H7 (cell line): ENCODE results near the gene USP7. TPM values are rescaled to one million over a fixed set of nuclear protein-coding genes. Genes with fewer than 3 reads are reported as not detected.
"Not testable (repeated sequence)": the region's sequence is repeated elsewhere in the genome, so short reads cannot be mapped to it uniquely, and the experiment has no call there.

Source experiments
- DNase-seq: peaks from one replicate; pipeline ENCODE4 v3.0.0; 2012
- H3K27me3 ChIP-seq: 2 replicates; pipeline ENCODE4 v1.6.0; 2011; ENCODE audit warnings: mild to moderate bottlenecking, low read length; ENCODE audit not compliant: control insufficient read depth, insufficient read depth
- H3K36me3 ChIP-seq: replicated peaks from 2 replicates; pipeline ENCODE4 v1.5.1; 2011; ENCODE audit warnings: low read length; ENCODE audit not compliant: control insufficient read depth, insufficient read depth
- H3K4me3 ChIP-seq: 2 replicates; pipeline ENCODE4 v1.5.1; 2011; ENCODE audit warnings: low read depth, mild to moderate bottlenecking, control low read depth, low read length, moderate library complexity; ENCODE audit not compliant: insufficient read depth
- total RNA-seq: library from RNA; depleted of rRNA; stranded (reverse); fragments of >200 nt; shearing (Covaris generic); gene quantifications from 2 replicates; pipeline ENCODE4 v1.2.3, GENCODE V29; 2014

USP7 gene
- total RNA-seq, 1 experiment from 2014 or later: 63.6 TPM

DNA sequence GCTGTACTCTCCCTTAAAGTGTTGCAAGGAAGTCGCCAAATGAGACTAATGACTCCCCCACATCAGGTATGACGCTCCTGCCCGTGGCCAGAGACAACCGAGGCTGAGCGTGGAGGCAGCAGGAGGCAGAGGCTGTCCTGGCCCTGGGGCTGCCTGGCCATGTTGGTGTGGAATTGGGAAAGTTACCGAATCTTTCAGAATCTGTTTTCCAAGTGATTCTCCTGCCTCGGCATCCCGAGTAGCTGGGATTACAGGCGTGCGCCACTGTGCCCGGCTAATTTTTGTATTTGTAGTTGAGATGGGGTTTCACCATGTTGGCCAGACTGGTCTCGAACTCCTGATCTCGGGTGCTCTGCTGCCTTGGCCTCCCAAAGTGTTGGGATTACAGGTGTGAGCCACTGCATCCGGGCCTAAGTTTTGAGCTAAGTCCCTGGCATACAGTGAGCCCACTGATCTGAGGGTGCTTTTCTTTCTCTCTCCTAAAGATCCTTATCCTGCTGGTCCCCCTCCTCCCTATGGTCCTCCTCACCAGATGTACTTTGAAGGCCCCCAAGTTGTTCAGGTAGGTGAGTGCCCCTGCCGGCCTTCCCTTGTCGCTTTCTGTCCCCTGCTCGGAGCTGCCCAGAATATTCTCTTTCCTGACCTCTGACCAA, 80.9 kb downstream of the USP7 start:
- H3K27me3 ChIP-seq: no peaks in the 10 kb centered on the region
- no peaks in the 10 kb centered on the region for H3K36me3 ChIP-seq
- no peak for DNase-seq
- no peak overlapping the region for H3K4me3 ChIP-seq

- Histone ChIP-seq H3K4me3 (no peak within 1 kb of the TSS), H3K27me3 (no peaks in the 10 kb centered on the region), H3K36me3 (no peaks in the 10 kb centered on the region)
- no peak for DNase-seq
These were observed 81.6 kb downstream of the USP7 start, which contains the start of gene LITAFD for GRCh38 chr16:8882041-8882617. Gene LITAFD, plus strand, starts transcription at chr16:8882351. Its CDS starts 2,005 bp downstream, at chr16:8884356.

DNA sequence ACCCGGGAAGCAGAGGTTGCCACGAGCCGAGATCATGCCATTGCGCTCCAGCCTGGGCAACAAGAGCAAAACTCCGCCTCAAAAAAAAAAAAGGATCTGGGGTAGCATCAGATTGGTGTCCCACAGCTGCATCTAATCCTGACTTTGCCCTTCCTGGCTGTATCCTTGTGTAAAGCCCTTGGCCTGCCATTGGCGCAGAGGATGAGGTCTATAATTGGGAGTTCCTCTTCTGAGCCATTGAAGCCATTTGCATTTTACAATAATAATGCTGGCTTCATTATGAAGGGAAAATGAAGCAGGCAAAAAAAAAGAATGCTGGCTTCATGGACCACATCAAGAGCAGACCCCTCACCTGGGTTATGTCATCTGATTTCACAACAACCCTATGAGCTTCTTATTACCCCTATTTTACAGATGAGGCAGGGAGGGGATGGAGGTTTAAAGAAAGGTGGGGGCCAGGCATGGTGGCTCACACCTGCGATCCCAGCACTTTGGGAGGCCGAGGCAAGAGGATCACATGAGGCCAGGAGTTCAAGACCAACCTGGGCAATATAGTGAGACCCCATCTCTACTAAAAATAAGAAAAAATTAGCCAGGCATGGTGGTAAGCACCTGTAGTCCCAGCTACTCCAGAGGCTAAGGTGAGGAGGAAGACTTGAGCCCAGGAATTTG, 82.7 kb downstream of the USP7 start:
- Histone ChIP-seq H3K27me3 (no peaks in the 10 kb centered on the region), H3K36me3 (no peaks in the 10 kb centered on the region), H3K4me3 (no peak overlapping the region)
- no peak for DNase-seq

- no peaks in the 10 kb centered on the region for H3K27me3 ChIP-seq
- H3K36me3 ChIP-seq: no peaks in the 10 kb centered on the region
- DNase-seq: peak; percentile 67
- no peak overlapping the region for H3K4me3 ChIP-seq
These were observed 85.2 kb downstream of the USP7 start for GRCh38 chr16:8878523-8878911.

DNA sequence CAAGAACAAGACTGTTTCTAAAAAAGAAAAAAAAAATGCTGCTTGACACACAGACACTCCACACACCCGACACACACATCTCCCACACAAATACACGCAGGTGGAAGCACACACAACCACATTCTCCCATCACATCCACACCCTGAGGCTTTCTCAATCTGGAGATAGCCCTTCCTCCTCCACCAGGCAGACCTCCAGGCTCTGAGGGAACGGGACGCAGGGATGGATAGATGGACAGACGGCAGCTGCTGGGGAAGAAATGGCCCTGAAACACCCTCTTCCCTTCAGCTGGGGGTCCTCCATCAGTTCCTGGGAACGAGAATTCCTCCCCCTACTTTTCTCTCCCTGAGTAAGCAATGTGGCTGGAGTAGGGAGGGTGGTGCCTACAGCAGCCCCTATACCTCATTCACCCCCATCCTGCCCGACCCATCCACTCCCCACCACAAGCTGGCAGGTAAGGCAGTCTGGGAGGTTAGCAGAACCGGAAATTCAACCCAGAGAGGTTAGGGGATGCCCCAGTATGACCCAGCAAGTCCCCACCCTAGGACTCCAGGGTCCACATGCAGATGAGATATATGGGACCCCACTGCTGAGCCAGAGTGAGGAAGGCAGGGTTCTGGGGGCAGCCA, 85.7 kb downstream of the USP7 start:
- Histone ChIP-seq H3K27me3 (no peaks in the 10 kb centered on the region), H3K4me3 (no peak overlapping the region), H3K36me3 (no peaks in the 10 kb centered on the region)
- peak; percentile 54 for DNase-seq

DNA sequence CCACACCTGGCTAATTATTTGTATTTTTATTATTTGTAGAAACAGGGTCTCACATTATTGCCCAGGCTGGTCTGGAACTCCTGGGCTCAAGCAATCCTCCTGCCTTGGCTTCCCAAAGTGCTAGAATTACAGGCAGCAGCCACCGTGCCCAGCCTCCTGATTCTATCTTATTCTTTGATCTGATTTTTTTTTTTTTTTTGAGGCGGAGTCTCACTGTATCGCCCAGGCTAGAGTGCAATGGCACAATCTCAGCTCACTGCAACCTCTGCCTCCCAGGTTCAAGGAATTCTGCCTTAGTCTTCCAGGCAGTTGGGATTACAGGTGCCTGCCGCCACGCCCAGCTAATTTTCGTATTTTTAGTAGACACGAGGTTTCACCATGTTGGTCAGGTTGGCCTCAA, 88.4 kb downstream of the USP7 start:
- H3K36me3 ChIP-seq, H3K27me3 ChIP-seq, H3K4me3 ChIP-seq, DNase-seq: not testable (repeated sequence)

- Histone ChIP-seq H3K4me3 (no peak overlapping the region), H3K36me3 (no peaks in the 10 kb centered on the region), H3K27me3 (no peaks in the 10 kb centered on the region)
- DNase-seq: no peak
These were observed 89.3 kb downstream of the USP7 start for GRCh38 chr16:8874388-8874787.

- H3K4me3 ChIP-seq, H3K27me3 ChIP-seq, H3K36me3 ChIP-seq, DNase-seq: not testable (repeated sequence)
These were observed 89.9 kb downstream of the USP7 start for GRCh38 chr16:8873866-8874195.

DNA sequence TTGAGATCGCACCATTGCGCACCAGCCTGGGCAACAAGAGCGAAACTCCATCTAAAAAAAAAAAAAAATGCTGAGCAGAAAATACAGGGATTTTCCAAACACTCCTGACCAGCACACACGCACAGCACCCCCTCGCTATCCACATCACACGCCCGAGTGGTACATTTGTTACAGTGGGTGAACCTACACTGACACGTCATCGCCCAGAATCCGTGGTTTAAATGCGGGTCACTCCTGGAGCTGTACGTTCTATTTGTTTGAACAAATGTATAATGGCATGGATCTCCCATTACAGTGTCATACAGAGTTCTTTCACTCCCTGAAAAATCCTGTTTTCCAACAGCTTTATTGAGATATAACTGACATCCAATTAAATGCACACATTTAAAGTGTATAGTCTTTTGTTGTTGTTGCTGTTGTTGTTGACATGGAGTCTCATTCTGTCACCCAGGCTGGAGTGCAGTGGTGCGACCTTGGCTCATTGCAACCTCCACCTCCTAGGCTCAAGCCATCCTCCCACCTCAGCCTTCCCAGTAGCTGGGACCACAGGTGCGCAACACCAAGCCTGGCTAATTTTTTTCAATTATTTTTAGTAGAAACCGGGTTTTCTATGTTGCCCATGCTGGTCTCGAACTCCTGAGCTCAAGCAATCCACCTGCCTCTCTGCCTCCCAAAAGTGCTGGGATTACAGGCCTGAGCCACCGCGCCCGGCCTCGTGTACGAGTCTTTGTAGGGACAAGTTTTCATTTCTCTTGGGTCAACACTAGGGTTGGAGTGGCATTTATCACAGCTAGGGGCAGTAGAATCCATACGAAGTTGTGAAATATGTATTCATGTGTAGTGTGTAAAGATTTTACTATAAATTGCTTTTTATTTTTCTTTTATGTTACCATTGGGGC, 90.5 kb downstream of the USP7 start:
- Histone ChIP-seq H3K36me3 (no peaks in the 10 kb centered on the region), H3K27me3 (no peaks in the 10 kb centered on the region), H3K4me3 (no peak overlapping the region)

DNA sequence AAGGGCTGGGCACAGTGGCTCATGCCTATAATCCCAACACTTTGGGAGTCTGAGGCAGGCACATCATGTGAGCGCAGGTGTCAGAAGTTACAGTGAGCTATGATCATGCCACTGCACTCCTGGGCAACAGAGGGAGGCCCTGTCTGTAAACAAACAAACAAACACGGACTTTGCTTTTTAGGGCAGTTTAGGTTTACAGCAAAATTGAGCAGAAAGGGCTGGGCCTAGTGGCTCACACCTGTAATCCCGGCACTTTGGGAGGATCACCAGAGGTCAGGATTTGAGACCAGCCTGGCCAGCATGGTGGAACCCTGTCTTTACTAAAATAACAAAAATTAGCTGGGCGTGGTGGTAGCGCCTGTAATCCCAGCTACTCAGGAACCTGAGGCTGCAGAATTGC, 91.6 kb downstream of the USP7 start:
- no peak overlapping the region for H3K4me3 ChIP-seq
- no peak for DNase-seq
- H3K36me3 ChIP-seq: no peaks in the 10 kb centered on the region; the same call in 1 of the 2 replicates
- no peaks in the 10 kb centered on the region for H3K27me3 ChIP-seq

More for the DNA sequence above, 90.5 kb downstream of the USP7 start:
- no peak for DNase-seq

DNA sequence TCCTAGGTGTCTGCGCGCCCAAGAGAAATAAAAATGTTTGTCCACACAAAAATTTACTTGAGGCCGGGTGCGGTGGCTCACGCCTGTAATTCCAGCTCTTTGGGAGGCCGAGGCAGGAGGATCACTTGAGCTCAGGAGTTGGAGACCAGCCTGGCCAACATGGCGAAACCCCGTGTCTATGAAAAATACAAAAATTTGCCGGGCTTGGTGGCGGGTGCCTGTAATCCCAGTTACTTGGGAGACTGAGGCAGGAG, 93.8 kb downstream of the USP7 start:
- H3K36me3 ChIP-seq, DNase-seq, H3K4me3 ChIP-seq, H3K27me3 ChIP-seq: not testable (repeated sequence)

DNA sequence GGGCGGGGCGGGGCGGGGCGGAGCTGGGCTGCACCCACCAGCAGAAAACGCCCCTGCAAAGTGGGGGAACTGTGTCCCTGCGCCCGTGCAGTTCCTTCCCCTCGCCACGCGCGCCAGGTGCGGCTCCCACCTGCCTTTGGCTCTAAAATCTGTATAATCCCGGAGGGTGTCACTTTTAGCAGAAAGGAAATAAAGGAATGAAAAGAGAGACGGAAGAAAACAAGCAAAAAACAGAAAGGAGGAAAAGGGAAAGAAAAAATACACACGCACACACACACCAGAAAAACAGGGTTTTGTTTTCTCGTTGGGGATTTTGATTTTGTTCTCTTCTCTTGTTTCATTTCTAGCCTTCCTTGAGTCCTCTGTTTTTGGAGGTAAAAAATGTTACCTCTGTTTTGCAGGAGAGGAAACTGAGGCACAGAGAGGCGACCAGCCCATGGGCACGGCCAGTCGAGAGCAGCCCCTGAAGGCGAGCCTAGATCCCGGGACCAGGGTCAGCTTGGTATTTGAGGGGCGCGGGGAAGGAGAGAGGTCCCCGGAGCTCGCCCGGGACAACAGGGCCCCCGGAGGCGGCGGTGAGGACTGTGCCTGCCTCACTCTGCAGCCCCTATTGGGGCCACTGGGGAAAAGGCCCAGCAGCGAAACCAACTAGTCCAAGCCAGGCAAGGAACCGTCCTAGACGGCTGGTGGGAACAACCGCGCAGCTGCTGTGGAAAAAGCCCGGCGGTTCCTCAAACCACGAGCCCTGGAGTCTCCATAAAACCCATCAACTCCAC, 94.3 kb downstream of the USP7 start:
- Histone ChIP-seq H3K4me3 (peak overlapping the region; percentile 48), H3K36me3 (peaks cover 1% of the 10 kb centered on the region; the same call in 1 of the 2 replicates), H3K27me3 (no peaks in the 10 kb centered on the region)
- DNase-seq: peak; percentile 90

DNA sequence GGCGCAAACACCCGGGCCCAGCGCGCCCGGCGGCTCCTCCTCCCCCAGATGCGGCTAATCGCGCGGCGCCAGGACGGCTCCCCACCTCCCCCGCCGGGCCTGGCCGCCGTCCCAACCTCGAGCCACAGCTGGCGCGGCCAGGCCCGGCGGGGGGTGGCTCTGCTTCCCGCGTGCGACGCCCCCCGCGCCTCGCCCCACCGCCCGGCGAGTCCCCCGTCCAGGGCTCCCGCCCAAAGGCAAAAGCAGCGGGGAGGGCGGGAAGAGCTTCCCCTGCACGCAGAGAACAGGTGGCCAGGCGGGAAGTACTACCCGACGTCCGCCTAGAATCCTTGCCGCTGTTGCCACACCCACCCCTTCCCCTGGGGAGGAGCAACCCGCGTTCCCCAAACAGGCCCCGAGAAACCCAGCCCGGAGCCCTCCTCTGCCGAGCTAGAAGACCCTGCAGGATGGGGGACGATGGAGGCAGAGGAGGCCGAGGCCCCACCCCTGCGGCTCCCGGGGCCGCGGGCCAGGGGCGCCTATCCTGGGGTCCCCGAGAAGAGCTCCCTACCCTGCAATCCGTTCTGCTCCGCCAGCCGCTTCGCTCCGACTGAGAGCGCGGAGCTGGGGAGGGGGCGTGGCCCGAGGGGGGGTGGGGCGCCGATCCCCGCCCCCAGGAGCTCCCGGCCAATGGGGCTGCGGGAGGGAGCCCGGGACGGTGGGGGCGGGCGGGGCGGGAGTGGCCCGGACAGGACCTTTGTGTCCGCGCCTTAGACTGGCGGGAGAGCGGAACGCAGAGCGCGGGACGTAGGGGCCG, 95.1 kb downstream of the USP7 start, which contains the start of gene CARHSP1:
Gene CARHSP1, minus strand, starts transcription at position 591 of the 796 bp plus-strand sequence. CDS start 9,678 bp downstream, outside the sequence.
- H3K27me3 ChIP-seq: no peaks in the 10 kb centered on the region
- H3K4me3 ChIP-seq: peak within 1 kb of the TSS; percentile 83
- peaks cover 1% of the 10 kb centered on the region for H3K36me3 ChIP-seq
- peak; percentile 100 for DNase-seq
